Type B pancreatic cell (in vitro differentiated cells): ENCODE data around the gene CLEC11A. TPM values are rescaled to one million over a fixed set of nuclear protein-coding genes. Genes with fewer than 3 reads are reported as not detected.

Source experiments
- DNase-seq: peaks from one replicate; pipeline ENCODE4 v3.0.0; 2021; ENCODE audit warnings: mixed read lengths; ENCODE audit not compliant: unreplicated experiment; ENCODE audit errors: extremely low spot score
- H3K27ac Mint-ChIP-seq: 2 replicates; pipeline ENCODE4 v1.8.0; 2021; ENCODE audit warnings: mild to moderate bottlenecking, mixed read lengths
- H3K27me3 Mint-ChIP-seq: 2 replicates; pipeline ENCODE4 v1.8.0; 2021; ENCODE audit warnings: mixed read lengths
- H3K36me3 Mint-ChIP-seq: 2 replicates; pipeline ENCODE4 v1.8.0; 2021; ENCODE audit warnings: mixed read lengths
- H3K4me1 Mint-ChIP-seq: one replicate; pipeline ENCODE4 v1.8.0; 2021; ENCODE audit warnings: mixed read lengths; ENCODE audit not compliant: unreplicated experiment
- H3K4me3 Mint-ChIP-seq: 2 replicates; pipeline ENCODE4 v1.8.0; 2021; ENCODE audit warnings: mild to moderate bottlenecking, mixed read lengths
- H3K9me3 Mint-ChIP-seq: 2 replicates; pipeline ENCODE4 v1.8.0; 2021; ENCODE audit warnings: mixed read lengths
- total RNA-seq: library from RNA; stranded (reverse); gene quantifications from 2 replicates; pipeline ENCODE4 v1.2.1, GENCODE V29; 2021; ENCODE audit warnings: low replicate concordance
- TF ChIP-seq, protein P1 (sequence below): fragments of 200-600 bp; sonication (generic); conservative IDR thresholded peaks from 2 replicates; pipeline ENCODE4 v1.5.0; 2021; ENCODE audit warnings: antibody characterized with exemption, mild to moderate bottlenecking

The CLEC11A gene
- total RNA-seq, 1 donor from 2014 or later = 5.9 TPM

DNA sequence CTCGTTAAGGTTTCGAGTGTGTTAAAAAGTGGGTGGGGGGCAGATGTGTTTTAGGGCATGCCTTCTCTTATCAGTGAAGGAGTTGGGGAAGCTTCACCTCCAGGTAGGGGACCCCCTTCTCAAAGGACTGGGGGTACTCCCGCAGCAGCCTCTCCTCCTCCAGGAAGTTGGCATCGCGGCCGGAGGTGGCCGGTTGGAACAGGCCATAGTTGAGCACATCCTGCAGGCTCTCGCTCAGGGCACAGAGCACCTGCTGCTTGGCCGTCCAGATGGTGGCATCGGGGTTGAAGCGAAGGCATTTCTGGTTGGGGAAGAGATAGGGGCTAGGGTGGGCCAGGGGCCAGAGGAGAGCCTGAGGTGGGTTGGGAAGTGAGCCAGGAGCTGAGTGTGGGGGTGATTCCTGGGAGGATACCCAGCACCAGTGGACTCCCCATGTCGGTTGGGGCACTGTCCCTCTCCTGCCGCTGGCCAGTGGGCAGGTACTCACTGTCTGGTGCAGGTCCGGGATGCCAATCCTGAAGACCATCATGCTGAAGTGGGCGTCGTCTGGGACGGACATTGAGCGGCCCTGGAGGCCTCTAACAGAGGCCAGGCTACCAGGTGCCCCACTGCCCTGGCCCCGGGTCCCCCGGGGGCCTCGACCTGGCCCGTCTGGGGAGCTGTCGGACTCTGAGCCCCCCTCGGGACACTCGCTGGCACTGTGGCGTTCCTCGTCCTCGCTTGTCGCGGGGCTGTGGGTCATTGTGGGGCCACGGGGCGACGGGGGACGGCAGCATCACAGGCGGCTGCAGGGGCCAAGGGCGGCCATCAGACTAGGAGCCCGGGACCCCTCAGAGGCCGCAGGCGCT, 6.8 kb upstream of the CLEC11A start:
- H3K27me3 Mint-ChIP-seq = peaks cover 59% of the 10 kb centered on the region
- H3K4me3 Mint-ChIP-seq = peak overlapping the region; percentile 47
- no peaks in the 10 kb centered on the region for H3K36me3 Mint-ChIP-seq
- no peak for DNase-seq
- peaks cover 14% of the 10 kb centered on the region for H3K4me1 Mint-ChIP-seq
- H3K27ac Mint-ChIP-seq = no peak overlapping the region
- TF ChIP-seq, protein P1, sequence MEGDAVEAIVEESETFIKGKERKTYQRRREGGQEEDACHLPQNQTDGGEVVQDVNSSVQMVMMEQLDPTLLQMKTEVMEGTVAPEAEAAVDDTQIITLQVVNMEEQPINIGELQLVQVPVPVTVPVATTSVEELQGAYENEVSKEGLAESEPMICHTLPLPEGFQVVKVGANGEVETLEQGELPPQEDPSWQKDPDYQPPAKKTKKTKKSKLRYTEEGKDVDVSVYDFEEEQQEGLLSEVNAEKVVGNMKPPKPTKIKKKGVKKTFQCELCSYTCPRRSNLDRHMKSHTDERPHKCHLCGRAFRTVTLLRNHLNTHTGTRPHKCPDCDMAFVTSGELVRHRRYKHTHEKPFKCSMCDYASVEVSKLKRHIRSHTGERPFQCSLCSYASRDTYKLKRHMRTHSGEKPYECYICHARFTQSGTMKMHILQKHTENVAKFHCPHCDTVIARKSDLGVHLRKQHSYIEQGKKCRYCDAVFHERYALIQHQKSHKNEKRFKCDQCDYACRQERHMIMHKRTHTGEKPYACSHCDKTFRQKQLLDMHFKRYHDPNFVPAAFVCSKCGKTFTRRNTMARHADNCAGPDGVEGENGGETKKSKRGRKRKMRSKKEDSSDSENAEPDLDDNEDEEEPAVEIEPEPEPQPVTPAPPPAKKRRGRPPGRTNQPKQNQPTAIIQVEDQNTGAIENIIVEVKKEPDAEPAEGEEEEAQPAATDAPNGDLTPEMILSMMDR = no peak
- H3K9me3 Mint-ChIP-seq = no peaks in the 10 kb centered on the region

DNA sequence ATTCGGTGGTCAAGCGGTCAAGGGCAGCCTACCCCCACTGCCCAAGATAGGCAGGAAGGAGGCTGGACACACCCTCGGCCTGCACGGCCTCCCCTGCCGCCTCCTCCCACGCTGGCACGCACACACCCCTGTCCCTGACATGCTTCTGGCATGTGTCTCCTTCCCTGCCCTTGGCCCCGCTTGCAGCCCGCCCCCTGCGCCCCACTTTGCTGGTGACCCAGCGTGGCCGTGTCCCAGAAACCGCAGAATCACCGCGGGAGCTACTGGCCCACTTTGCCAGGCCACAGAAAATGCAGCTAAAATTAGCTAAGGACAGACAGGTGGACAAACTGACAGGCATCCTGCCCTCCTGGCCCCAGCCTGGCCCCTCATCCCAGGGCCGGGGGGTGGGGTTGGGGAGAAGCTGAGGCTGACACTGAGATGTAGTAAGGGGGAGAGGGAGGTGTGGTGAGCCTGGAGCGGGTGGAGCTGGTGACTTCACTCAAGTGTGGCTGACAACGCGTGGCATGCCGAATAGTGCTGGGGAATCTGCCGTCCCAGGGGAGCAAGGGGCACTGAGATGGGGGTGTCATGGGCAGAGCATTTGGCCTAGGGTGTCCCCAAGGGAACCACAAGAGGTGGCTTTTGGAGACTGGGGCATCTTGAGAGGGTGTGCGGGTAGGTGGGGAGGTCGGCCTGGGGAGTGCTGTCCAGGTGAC, 6.0 kb upstream of the CLEC11A start:
- H3K4me3 Mint-ChIP-seq = peak overlapping the region; percentile 74
- no peaks in the 10 kb centered on the region for H3K9me3 Mint-ChIP-seq
- DNase-seq = no peak
- TF ChIP-seq, protein P1 = no peak
- H3K36me3 Mint-ChIP-seq = no peaks in the 10 kb centered on the region
- H3K27ac Mint-ChIP-seq = peak overlapping the region; percentile 61
- H3K27me3 Mint-ChIP-seq = peaks cover 66% of the 10 kb centered on the region
- H3K4me1 Mint-ChIP-seq = peaks cover 20% of the 10 kb centered on the region

DNA sequence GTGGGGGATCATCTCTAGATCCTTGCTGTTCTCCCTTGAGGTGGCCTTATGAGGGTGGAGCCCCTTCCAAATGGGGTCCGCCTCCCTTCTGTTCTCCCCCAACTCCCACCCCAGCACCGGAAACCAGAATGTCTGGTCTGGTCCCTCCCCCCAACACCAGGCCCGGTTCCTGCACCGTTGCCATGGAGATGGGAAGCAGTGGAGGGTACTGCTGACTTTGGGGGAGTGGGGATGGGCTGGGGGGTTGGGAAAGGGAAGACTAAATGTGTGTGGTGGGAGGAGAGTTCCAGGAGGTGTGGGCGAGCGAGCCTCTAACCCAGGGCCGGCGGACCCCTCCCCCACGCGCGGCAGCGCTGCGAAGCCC, 5.3 kb upstream of the CLEC11A start:
- DNase-seq = no peak
- H3K27me3 Mint-ChIP-seq = peaks cover 68% of the 10 kb centered on the region
- H3K27ac Mint-ChIP-seq = no peak overlapping the region
- no peaks in the 10 kb centered on the region for H3K36me3 Mint-ChIP-seq
- peak overlapping the region; percentile 74 for H3K4me3 Mint-ChIP-seq
- H3K9me3 Mint-ChIP-seq = no peaks in the 10 kb centered on the region
- TF ChIP-seq, protein P1 = no peak
- H3K4me1 Mint-ChIP-seq = peaks cover 24% of the 10 kb centered on the region

DNA sequence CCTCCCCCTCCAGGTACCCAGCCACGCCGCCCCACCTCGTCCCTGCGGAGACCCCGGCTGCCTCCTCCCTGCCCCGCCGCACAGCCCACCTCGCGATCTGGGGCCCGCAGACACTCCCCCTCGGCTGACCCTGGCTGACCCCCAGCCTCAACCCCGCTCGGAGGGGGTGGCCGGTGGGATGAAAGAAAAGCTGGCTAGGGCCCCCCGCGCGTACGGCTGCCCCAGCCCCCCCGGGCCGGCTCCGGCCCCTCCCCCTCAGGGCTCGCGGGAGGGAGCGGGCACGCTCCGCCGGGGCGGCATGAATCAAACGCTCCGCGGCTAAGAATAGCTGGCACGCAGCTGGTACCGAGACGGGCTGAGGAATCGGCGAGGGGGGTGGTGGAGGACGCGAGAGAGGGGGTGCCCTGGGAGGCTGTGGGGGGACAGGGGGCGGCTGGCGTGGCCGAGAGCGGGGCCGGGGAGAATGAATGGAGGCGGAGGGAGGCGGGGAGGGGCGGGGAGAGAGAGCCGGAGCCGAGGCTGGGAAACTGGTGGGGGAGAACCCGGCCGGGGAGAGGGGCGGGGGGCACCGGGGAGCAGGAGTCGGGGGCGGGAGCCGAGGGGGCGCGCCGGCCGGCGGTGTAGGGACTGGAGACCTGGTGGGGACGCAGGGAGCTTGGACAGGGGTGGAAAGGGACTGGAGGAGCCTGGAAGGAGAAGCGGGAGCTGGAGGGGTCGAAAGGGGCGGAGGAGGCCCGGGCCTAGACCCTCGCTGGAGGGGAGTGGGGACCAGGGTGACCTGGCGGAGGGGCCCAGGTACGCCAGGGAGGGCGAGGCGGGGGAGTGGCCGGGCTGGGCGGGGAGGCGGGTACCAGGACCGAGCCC, 4.7 kb upstream of the CLEC11A start:
- TF ChIP-seq, protein P1 = no peak
- Mint-ChIP-seq H3K4me1 (peaks cover 28% of the 10 kb centered on the region), H3K27me3 (peaks cover 68% of the 10 kb centered on the region), H3K27ac (no peak overlapping the region), H3K36me3 (no peaks in the 10 kb centered on the region), H3K4me3 (peak overlapping the region; percentile 71), H3K9me3 (no peaks in the 10 kb centered on the region)
- no peak for DNase-seq

DNA sequence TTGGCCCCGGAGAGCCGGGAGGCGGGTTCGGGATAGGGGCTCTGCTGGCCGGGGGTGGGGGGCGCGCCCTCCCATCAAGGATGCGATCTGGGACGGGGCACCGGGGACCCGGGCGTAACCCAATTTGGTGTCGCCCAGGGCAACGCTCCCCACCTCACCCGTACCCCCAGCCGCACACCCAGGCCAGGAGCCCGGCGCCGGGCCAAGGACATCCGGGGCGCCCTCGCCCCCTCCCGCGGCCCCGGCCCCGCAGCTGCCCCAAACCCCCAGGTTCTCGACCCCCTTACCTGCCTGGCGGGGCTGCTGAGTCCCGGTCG, 4.1 kb upstream of the CLEC11A start:
- DNase-seq = no peak
- TF ChIP-seq, protein P1 = no peak
- Mint-ChIP-seq H3K27ac (no peak overlapping the region), H3K36me3 (no peaks in the 10 kb centered on the region), H3K4me1 (peaks cover 28% of the 10 kb centered on the region), H3K4me3 (no peak overlapping the region), H3K9me3 (no peaks in the 10 kb centered on the region), H3K27me3 (peaks cover 71% of the 10 kb centered on the region)
